ENCODE measurements around the gene TNIP3. TPM values are rescaled to one million over a fixed set of nuclear protein-coding genes. Genes with fewer than 3 reads are reported as not detected.

TNIP3 gene
- total RNA-seq, 2 donors from 2014 or later: not detected

- H3K27ac ChIP-seq: no peak overlapping the region
- H3K4me1 ChIP-seq: no peaks in the 10 kb centered on the region
- no peak for DNase-seq (ENCODE audit: low spot score)
- no peak for TF ChIP-seq CTCF (IDR thresholded peaks at IDR 0.05)
- no peaks in the 10 kb centered on the region for H3K27me3 ChIP-seq
- H3K36me3 ChIP-seq: no peaks in the 10 kb centered on the region
- no peaks in the 10 kb centered on the region for H3K9me3 ChIP-seq
- no peak overlapping the region for H3K4me3 ChIP-seq
Observed at GRCh38 chr4:121119715-121120114, 44.4 kb downstream of the TNIP3 start.

GRCh38 chr4:121118344-121118743 is 45.8 kb downstream of the TNIP3 start:
- no peak for TF ChIP-seq CTCF (IDR thresholded peaks at IDR 0.05)
- no peaks in the 10 kb centered on the region for H3K27me3 ChIP-seq
- no peak overlapping the region for H3K4me3 ChIP-seq
- H3K9me3 ChIP-seq: no peaks in the 10 kb centered on the region
- DNase-seq (ENCODE audit: low spot score): no peak
- H3K4me1 ChIP-seq: no peaks in the 10 kb centered on the region
- no peak overlapping the region for H3K27ac ChIP-seq
- H3K36me3 ChIP-seq: no peaks in the 10 kb centered on the region

GRCh38 chr4:121114756-121115155 is 49.4 kb downstream of the TNIP3 start:
- Histone ChIP-seq H3K36me3 (no peaks in the 10 kb centered on the region), H3K4me3 (no peak overlapping the region), H3K9me3 (no peaks in the 10 kb centered on the region), H3K27ac (no peak overlapping the region), H3K27me3 (no peaks in the 10 kb centered on the region), H3K4me1 (no peaks in the 10 kb centered on the region)
- no peak for DNase-seq (ENCODE audit: low spot score)
- no peak for TF ChIP-seq CTCF (IDR thresholded peaks at IDR 0.05)

- no peaks in the 10 kb centered on the region for H3K36me3 ChIP-seq
- no peaks in the 10 kb centered on the region for H3K9me3 ChIP-seq
- H3K4me3 ChIP-seq: no peak overlapping the region
- no peaks in the 10 kb centered on the region for H3K4me1 ChIP-seq
- no peak overlapping the region for H3K27ac ChIP-seq
- peak in 1 of 2 donors; percentile 57 for TF ChIP-seq CTCF (IDR thresholded peaks at IDR 0.05)
- H3K27me3 ChIP-seq: no peaks in the 10 kb centered on the region
- no peak for DNase-seq (ENCODE audit: low spot score)
Observed at GRCh38 chr4:121112530-121112929, 51.6 kb downstream of the TNIP3 start.

GRCh38 chr4:121108557-121108956 is 55.6 kb downstream of the TNIP3 start:
- Histone ChIP-seq H3K27me3 (no peaks in the 10 kb centered on the region), H3K9me3 (no peaks in the 10 kb centered on the region), H3K27ac (no peak overlapping the region), H3K36me3 (no peaks in the 10 kb centered on the region), H3K4me3 (no peak overlapping the region), H3K4me1 (no peaks in the 10 kb centered on the region)
- no peak for TF ChIP-seq CTCF (IDR thresholded peaks at IDR 0.05)
- no peak for DNase-seq (ENCODE audit: low spot score)

GRCh38 chr4:121107507-121107906 is 56.6 kb downstream of the TNIP3 start:
- no peaks in the 10 kb centered on the region for H3K9me3 ChIP-seq
- H3K36me3 ChIP-seq: no peaks in the 10 kb centered on the region
- H3K27me3 ChIP-seq: no peaks in the 10 kb centered on the region
- no peaks in the 10 kb centered on the region for H3K4me1 ChIP-seq
- DNase-seq (ENCODE audit: low spot score): no peak
- no peak overlapping the region for H3K27ac ChIP-seq
- TF ChIP-seq CTCF (IDR thresholded peaks at IDR 0.05): no peak
- H3K4me3 ChIP-seq: no peak overlapping the region
